ENCODE results near the gene GFOD1. TPM values are rescaled to one million over a fixed set of nuclear protein-coding genes. Genes with fewer than 3 reads are reported as not detected.

The GFOD1 gene
- total RNA-seq, 1 donor from 2014 or later: 8.4 TPM

DNA sequence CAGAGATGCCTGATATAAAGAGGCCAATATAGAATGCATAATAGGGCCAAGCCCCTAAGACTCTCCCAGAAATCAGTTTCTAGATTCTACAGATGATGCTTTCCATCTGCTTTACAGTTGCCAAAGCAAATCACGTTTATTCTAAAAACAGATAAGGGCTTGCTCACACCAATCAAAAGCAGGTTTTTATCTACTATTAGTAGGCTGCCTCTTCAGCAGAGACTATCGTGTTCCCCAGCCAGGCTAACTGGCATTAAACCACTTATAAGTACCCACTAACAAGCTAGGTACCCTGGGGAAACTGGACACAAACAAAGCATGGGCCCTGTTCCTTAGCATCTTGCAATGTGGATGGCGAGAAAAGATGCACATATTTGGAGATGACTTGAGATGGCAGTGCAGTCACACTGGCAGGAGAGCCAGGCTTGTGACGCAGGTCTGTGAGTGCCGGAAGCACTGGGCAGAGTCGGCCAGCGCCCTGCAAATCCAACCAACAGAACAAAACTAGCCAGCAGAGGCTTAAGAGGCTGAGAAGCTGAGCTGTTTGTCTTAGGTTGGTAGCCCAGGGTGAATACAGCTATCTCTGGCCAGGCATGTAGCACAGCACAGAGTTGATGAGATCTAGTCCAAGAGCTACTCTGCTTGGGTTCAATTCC is 73.4 kb downstream of the GFOD1 start:
- DNase-seq (no peak), ATAC-seq (ENCODE audit: low read depth) (no peak)
- no peak overlapping the region for H3K27ac Mint-ChIP-seq
- POLR2A ChIA-PET: no interaction called here
- peaks cover 10% of the 10 kb centered on the region for H3K4me1 Mint-ChIP-seq
- H3K4me3 Mint-ChIP-seq: no peak overlapping the region
- intact Hi-C loops (cut with micrococcal nuclease): no loop called here
- TF ChIP-seq, protein P1, sequence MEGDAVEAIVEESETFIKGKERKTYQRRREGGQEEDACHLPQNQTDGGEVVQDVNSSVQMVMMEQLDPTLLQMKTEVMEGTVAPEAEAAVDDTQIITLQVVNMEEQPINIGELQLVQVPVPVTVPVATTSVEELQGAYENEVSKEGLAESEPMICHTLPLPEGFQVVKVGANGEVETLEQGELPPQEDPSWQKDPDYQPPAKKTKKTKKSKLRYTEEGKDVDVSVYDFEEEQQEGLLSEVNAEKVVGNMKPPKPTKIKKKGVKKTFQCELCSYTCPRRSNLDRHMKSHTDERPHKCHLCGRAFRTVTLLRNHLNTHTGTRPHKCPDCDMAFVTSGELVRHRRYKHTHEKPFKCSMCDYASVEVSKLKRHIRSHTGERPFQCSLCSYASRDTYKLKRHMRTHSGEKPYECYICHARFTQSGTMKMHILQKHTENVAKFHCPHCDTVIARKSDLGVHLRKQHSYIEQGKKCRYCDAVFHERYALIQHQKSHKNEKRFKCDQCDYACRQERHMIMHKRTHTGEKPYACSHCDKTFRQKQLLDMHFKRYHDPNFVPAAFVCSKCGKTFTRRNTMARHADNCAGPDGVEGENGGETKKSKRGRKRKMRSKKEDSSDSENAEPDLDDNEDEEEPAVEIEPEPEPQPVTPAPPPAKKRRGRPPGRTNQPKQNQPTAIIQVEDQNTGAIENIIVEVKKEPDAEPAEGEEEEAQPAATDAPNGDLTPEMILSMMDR (IDR thresholded peaks at IDR 0.05): no peak
- no peaks in the 10 kb centered on the region for H3K27me3 Mint-ChIP-seq
- CTCF ChIA-PET: no interaction called here
- H3K36me3 Mint-ChIP-seq (ENCODE audit: low read depth): peaks cover 9% of the 10 kb centered on the region
- H3K9me3 Mint-ChIP-seq: no peaks in the 10 kb centered on the region

DNA sequence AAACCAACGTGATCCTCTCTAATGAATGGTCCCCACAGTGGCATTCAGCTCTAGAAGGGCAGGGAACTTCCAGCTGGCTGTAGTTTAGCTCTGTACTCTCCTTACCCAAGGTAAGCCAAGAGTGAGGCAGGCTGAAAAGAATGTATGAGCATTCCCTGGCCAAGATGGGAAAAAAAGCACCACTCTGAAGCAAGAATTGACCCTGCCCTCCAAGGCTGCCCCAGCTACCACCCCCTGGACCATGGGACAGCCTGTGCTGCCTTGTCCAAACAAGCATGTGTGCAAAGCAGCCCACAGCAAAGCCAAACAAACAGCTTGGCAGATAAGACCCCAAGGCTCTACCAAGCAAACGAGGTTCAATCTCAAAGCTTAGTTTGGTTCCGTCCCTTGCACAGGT is 73.9 kb downstream of the GFOD1 start:
- H3K9me3 Mint-ChIP-seq: no peaks in the 10 kb centered on the region
- TF ChIP-seq, protein P1 (IDR thresholded peaks at IDR 0.05): no peak
- ATAC-seq (ENCODE audit: low read depth) (no peak), DNase-seq (no peak)
- H3K36me3 Mint-ChIP-seq (ENCODE audit: low read depth): peaks cover 9% of the 10 kb centered on the region
- H3K4me3 Mint-ChIP-seq: no peak overlapping the region
- ChIA-PET POLR2A (no interaction called here), CTCF (no interaction called here)
- intact Hi-C loops (cut with micrococcal nuclease): no loop called here
- no peaks in the 10 kb centered on the region for H3K27me3 Mint-ChIP-seq
- H3K4me1 Mint-ChIP-seq: peaks cover 4% of the 10 kb centered on the region
- H3K27ac Mint-ChIP-seq: no peak overlapping the region

DNA sequence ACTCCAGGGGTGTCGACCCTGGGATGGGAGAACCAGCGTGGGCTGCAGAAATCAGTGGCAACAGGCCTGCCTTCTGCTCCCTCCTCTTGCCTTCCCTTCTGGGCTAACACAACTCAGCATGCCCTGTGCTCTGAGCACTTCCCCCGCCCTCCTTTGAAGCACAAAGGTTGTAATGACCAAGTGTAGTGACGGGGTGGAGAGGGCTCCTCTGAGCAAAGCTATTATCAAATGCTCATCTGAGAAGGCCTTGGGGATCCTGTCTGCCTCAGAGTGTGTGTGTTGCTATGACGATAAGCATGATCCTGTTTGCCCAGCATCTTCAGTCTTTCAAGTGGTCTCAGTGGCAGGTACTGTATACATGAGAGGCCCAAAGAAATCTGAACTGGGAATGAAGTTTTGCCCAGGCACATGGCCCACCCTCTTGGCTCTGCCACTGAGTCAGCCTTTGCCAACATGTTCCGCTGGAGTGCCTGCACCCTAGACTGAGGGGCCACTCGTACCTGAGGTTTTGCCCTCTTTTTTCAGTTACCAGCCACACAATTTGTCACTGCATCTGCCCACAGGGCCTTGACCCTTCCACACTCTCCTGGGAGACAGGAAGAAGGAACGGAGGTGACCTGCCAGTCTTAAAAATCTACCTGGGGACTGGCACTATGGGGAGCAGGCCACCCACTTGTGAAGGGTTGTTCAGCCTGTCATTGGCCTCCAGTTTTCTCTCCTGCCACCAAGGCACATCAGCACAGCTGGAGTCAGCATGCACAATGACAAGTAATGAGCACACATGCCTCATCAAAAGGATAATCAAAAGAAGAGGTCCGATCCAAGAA is 74.5 kb downstream of the GFOD1 start:
- Mint-ChIP-seq H3K27me3 (no peaks in the 10 kb centered on the region), H3K4me1 (peaks cover 2% of the 10 kb centered on the region), H3K27ac (no peak overlapping the region), H3K9me3 (no peaks in the 10 kb centered on the region), H3K4me3 (no peak overlapping the region), H3K36me3 (ENCODE audit: low read depth) (peaks cover 7% of the 10 kb centered on the region)
- POLR2A ChIA-PET: no interaction called here
- TF ChIP-seq, protein P1 (IDR thresholded peaks at IDR 0.05): no peak
- DNase-seq (no peak), ATAC-seq (ENCODE audit: low read depth) (no peak)
- intact Hi-C loops (cut with micrococcal nuclease): no loop called here
- CTCF ChIA-PET: no interaction called here

DNA sequence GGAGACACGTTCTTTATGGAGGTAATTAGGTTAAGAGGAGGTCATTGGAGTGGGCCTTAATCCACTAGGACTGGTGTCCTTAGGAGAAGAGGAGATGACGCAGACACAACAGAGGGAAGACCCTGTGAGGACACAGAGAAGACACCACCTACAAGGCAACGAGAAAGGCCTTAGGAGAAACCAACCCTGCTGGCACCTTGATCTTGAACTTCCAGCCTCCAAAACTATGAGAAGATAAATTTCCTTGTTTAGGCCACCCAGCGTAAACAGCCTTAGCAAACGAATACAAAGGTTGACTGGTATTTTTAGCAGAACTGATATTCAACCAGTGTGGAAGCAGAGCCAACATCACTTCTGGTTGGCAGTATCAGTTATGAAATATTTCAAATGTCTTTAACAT is 75.2 kb downstream of the GFOD1 start:
- no peak overlapping the region for H3K4me3 Mint-ChIP-seq
- CTCF ChIA-PET: interaction anchor here (0.9 kb wide), 1 partner anchor 42 kb away, joined by 3 read pairs; no protein-coding TSS in a partner anchor

DNA sequence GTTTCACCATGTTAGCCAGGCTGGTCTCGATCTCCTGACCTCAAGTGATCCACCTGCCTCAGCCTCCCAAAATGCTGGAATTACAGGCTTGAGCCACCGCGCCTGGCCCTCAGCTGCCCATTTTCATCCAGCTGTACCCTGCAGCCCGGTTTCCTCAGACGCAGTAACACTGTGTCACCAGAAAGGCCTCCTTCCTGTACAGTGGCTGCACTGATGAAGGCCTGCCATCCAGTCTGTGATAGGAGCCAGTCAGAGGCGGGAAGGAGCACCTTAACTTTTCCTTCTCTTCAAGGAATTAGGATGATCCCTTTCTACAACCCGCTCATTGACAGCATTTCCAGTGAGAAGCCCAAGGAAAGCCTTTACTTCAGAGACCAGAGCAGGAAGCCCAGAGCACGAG is 75.9 kb downstream of the GFOD1 start:
- TF ChIP-seq, protein P1 (IDR thresholded peaks at IDR 0.05): no peak
- POLR2A ChIA-PET: interaction anchor here (0.6 to 1.5 kb wide), 2 partner anchors 11 to 1872 kb away, joined by 3 to 7 read pairs; no protein-coding TSS in a partner anchor
- Mint-ChIP-seq H3K4me3 (no peak overlapping the region), H3K36me3 (ENCODE audit: low read depth) (peaks cover 7% of the 10 kb centered on the region), H3K27me3 (no peaks in the 10 kb centered on the region), H3K4me1 (peaks cover 4% of the 10 kb centered on the region), H3K27ac (no peak overlapping the region), H3K9me3 (no peaks in the 10 kb centered on the region)
- ATAC-seq (ENCODE audit: low read depth) (no peak), DNase-seq (no peak)
- CTCF ChIA-PET: interaction anchor here (0.9 kb wide), 1 partner anchor 43 kb away, joined by 3 read pairs; no protein-coding TSS in a partner anchor
- intact Hi-C loops (cut with micrococcal nuclease): no loop called here

More for the DNA sequence above, 75.2 kb downstream of the GFOD1 start:
- TF ChIP-seq, protein P1 (IDR thresholded peaks at IDR 0.05): no peak
- peaks cover 7% of the 10 kb centered on the region for H3K36me3 Mint-ChIP-seq (ENCODE audit: low read depth)
- no peak for ATAC-seq (ENCODE audit: low read depth)
- intact Hi-C loops (cut with micrococcal nuclease): no loop called here
- no peak for DNase-seq
- H3K27ac Mint-ChIP-seq: no peak overlapping the region
- POLR2A ChIA-PET: no interaction called here
- no peaks in the 10 kb centered on the region for H3K9me3 Mint-ChIP-seq
- H3K27me3 Mint-ChIP-seq: no peaks in the 10 kb centered on the region
- H3K4me1 Mint-ChIP-seq: peaks cover 4% of the 10 kb centered on the region
